T-cell (primary cell): ENCODE measurements around the gene PFDN6. TPM values are rescaled to one million over a fixed set of nuclear protein-coding genes. Genes with fewer than 3 reads are reported as not detected.
"Not testable (repeated sequence)": the region's sequence is repeated elsewhere in the genome, so short reads cannot be mapped to it uniquely, and the experiment has no call there.

Experiments used
- ATAC-seq, 4 experiments: fragments of 200-7000 bp in 3 of 4; fragments of 150-1000 bp in 1 of 4; cut with Tn5 transposase; replicated peaks in 1 of 4; 1 replicate in 3 of 4; 2 replicates in 1 of 4; pipeline ENCODE4 v1.10.0; 2021; ENCODE audit warnings: moderate library complexity in 3 of 4, mild to moderate bottlenecking in 2 of 4, moderate number of reproducible peaks in 1 of 4
- CTCF ChIA-PET, 2 donors: fragments of 300-600 bp; sonication (Branson Sonifier 250); formaldehyde crosslinking; loops; one replicate each; lab custom pipeline; 2022; ENCODE audit warnings: antibody characterized with exemption in 2 of 2; lab: Charles Lee
- POLR2A ChIA-PET, 2 donors: fragments of 300-600 bp; sonication (Branson Sonifier 250); formaldehyde crosslinking; loops; one replicate each; lab custom pipeline; 2022; ENCODE audit warnings: antibody characterized with exemption in 2 of 2; lab: Charles Lee
- DNase-seq, 35 experiments: peaks; one replicate each; pipeline versions ENCODE4 v3.0.0 to v3.0.0-alpha.2; 2013 to 2023
- H3K27ac ChIP-seq: one replicate; pipeline ENCODE4 v1.5.1; 2013; ENCODE audit warnings: low read length
- H3K27me3 ChIP-seq, 2 experiments: replicated peaks in 1 of 2; 1 replicate in 1 of 2; 2 replicates in 1 of 2; pipeline versions ENCODE4 v1.6.1 to v1.7.0; 2013; ENCODE audit warnings: low read length in 1 of 2, mixed read lengths in 1 of 2; ENCODE audit not compliant: control insufficient read depth in 2 of 2, insufficient read depth in 2 of 2; ENCODE audit errors: extremely low read depth in 1 of 2
- H3K36me3 ChIP-seq, 2 donors: 1 replicate in 1 of 2; 2 replicates in 1 of 2; pipeline versions ENCODE4 v1.6.1 to v1.7.0; 2013; ENCODE audit warnings: low read length in 1 of 2; ENCODE audit not compliant: control insufficient read depth in 2 of 2, insufficient read depth in 1 of 2; ENCODE audit errors: extremely low read depth in 1 of 2
- H3K4me1 ChIP-seq, 2 experiments: 1 replicate in 1 of 2; 2 replicates in 1 of 2; pipeline versions ENCODE4 v1.6.1 to v1.7.0; 2013; ENCODE audit warnings: low read length in 2 of 2, mixed read lengths in 1 of 2; ENCODE audit not compliant: insufficient read depth in 2 of 2, control insufficient read depth in 1 of 2; ENCODE audit errors: extremely low read depth in 1 of 2
- H3K4me3 ChIP-seq, 2 donors: 1 replicate in 1 of 2; 2 replicates in 1 of 2; pipeline versions ENCODE4 v1.5.1 to v1.7.0; 2013; ENCODE audit warnings: mild to moderate bottlenecking in 2 of 2, low read length in 1 of 2, moderate library complexity in 1 of 2; ENCODE audit not compliant: control insufficient read depth in 1 of 2; ENCODE audit errors: extremely low read depth in 1 of 2
- H3K9me3 ChIP-seq: 2 replicates; pipeline ENCODE4 v1.7.0; 2013
- H3K27ac Mint-ChIP-seq, 2 donors: one replicate each; pipeline ENCODE4 v1.8.0; 2020 to 2021; ENCODE audit warnings: mild to moderate bottlenecking in 2 of 2, mixed read lengths in 2 of 2
- H3K27me3 Mint-ChIP-seq, 2 donors: one replicate each; pipeline ENCODE4 v1.8.0; 2021 to 2022; ENCODE audit warnings: mixed read lengths in 2 of 2
- H3K36me3 Mint-ChIP-seq: one replicate; pipeline ENCODE4 v1.8.0; 2021; ENCODE audit warnings: mixed read lengths
- H3K4me1 Mint-ChIP-seq, 3 donors: one replicate each; pipeline ENCODE4 v1.8.0; 2020 to 2022; ENCODE audit warnings: mixed read lengths in 3 of 3, mild to moderate bottlenecking in 1 of 3
- H3K4me3 Mint-ChIP-seq, 3 donors: one replicate each; pipeline ENCODE4 v1.8.0; 2020 to 2022; ENCODE audit warnings: mild to moderate bottlenecking in 3 of 3, mixed read lengths in 3 of 3, moderate library complexity in 3 of 3
- H3K9me3 Mint-ChIP-seq, 3 donors: one replicate each; pipeline ENCODE4 v1.8.0; 2020 to 2022; ENCODE audit warnings: mixed read lengths in 3 of 3
- WGBS: methylation state at CpG from one replicate; pipeline ENCODE4 v1.1.5; 2013; ENCODE audit warnings: missing lambda C conversion rate; ENCODE audit not compliant: insufficient coverage; 5-methylcytosine and 5-hydroxymethylcytosine counted together
- total RNA-seq, 35 experiments: library from RNA in 6 of 35; stranded (reverse) in 6 of 35; fragments of 120-200 nt in 1 of 35; gene quantifications; one replicate each; pipeline versions ENCODE4 v1.2.1 to v1.2.4 and lab custom pipeline; 2013 to 2026

The PFDN6 gene
- total RNA-seq, 5 donors from 2014 or later (not counting 1 experiment from before 2014, with no cell fraction given) = 16.1 to 51.4 (median 40.5) TPM

DNA sequence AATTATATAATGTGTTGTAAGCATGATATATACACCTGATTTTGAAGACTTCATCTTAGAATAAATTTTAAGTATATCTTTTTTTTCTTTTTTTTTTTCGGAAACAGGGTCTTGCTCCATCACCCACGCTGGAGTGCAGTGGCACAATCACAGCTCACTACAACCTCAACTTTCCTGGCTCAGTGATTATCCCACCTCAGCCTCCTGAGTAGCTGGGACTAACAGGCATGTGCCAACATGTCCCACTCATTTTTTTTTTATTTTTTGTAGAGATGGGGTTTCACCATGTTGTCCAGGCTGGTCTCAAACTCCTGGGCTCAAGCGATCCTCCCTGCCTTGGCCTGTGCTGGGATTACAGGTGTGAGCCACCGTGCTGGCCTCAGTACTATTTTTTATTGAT is 34.8 kb upstream of the PFDN6 start:
- no peak overlapping the region for H3K4me3 ChIP-seq
- no peak overlapping the region for H3K4me3 Mint-ChIP-seq
- H3K27me3 ChIP-seq = no peaks in the 10 kb centered on the region
- no peak for ATAC-seq
- CTCF ChIA-PET = interaction anchor here in 1 of 2 donors (0.7 kb wide), 1 partner anchor 135 kb away, joined by 4 read pairs; no protein-coding TSS in a partner anchor
- H3K36me3 ChIP-seq = peaks cover 0 to 22% of the 10 kb centered on the region in 2 donors
- no CpG with 5 or more reads among the region's 4 CpGs for WGBS
- no peak overlapping the region for H3K27ac ChIP-seq
- no peaks in the 10 kb centered on the region for H3K9me3 Mint-ChIP-seq
- peaks cover 7 to 14% of the 10 kb centered on the region in 2 experiments for H3K4me1 ChIP-seq
- peaks cover 14% of the 10 kb centered on the region for H3K36me3 Mint-ChIP-seq
- POLR2A ChIA-PET = no interaction called here
- H3K27me3 Mint-ChIP-seq = no peaks in the 10 kb centered on the region
- DNase-seq = no peak
- peaks cover 22 to 23% (median 23%) of the 10 kb centered on the region in 3 donors for H3K4me1 Mint-ChIP-seq
- H3K27ac Mint-ChIP-seq = no peak overlapping the region
- no peaks in the 10 kb centered on the region for H3K9me3 ChIP-seq

DNA sequence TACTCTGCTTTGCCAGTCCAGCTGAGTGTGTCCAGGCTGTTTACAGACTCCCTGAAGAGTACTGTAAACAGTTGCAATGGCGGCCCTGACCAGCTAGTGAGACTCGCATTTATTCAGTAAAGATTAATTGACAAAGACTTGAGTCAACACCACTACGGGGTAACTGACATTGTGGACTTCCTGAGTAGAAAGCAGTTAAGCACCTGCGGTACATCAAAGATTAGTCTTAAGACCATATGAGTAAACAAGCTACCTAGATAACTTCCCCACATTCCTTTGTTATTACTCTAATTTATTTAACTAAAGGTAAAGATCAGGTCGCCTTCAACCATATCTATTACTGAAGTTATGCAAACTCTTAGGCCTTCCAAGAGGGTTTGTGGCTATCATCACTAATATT is 30.4 kb upstream of the PFDN6 start:
- ATAC-seq (no peak), DNase-seq (no peak)
- CTCF ChIA-PET = no interaction called here
- Histone ChIP-seq H3K9me3 (no peaks in the 10 kb centered on the region), H3K36me3 (peaks cover 14 to 31% of the 10 kb centered on the region in 2 donors), H3K27me3 (no peaks in the 10 kb centered on the region), H3K4me1 (no peaks in the 10 kb centered on the region), H3K4me3 (no peak overlapping the region), H3K27ac (no peak overlapping the region)
- WGBS = 100% methylated on average over 1 of the region's 5 CpGs
- POLR2A ChIA-PET = no interaction called here
- H3K36me3 Mint-ChIP-seq = peaks cover 32% of the 10 kb centered on the region
- no peak overlapping the region for H3K4me3 Mint-ChIP-seq
- H3K27me3 Mint-ChIP-seq = no peaks in the 10 kb centered on the region
- H3K27ac Mint-ChIP-seq = no peak overlapping the region
- peaks cover 0 to 4% (median 0%) of the 10 kb centered on the region in 3 donors for H3K4me1 Mint-ChIP-seq
- no peaks in the 10 kb centered on the region for H3K9me3 Mint-ChIP-seq

DNA sequence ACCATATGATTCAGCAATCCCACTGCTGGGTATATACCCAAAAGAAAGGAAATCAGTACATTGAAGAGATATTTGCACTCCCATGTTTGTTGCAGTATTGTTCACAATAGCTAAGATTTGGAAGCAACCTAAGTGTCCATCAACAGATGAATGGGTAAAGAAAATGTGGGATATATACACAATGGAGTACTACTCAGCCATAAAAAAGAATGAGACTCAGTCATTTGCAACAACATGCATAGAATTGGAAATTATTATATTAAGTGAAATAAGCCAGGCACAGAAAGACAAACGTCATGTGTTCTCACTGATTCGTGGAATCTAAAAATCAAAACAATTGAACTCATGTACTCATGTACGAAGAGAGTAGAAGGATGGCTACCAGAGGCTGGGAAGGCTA is 26.9 kb upstream of the PFDN6 start:
- H3K4me1 Mint-ChIP-seq, H3K27ac ChIP-seq, H3K4me3 Mint-ChIP-seq, H3K9me3 ChIP-seq, POLR2A ChIA-PET, ATAC-seq, H3K27me3 ChIP-seq, H3K27ac Mint-ChIP-seq, H3K4me1 ChIP-seq, H3K27me3 Mint-ChIP-seq, H3K9me3 Mint-ChIP-seq, H3K4me3 ChIP-seq, DNase-seq, CTCF ChIA-PET: not testable (repeated sequence)
- peaks cover 49% of the 10 kb centered on the region for H3K36me3 Mint-ChIP-seq
- peaks cover 35 to 60% of the 10 kb centered on the region in 2 donors for H3K36me3 ChIP-seq
- WGBS = 100% methylated on average over 3 of the region's 3 CpGs

DNA sequence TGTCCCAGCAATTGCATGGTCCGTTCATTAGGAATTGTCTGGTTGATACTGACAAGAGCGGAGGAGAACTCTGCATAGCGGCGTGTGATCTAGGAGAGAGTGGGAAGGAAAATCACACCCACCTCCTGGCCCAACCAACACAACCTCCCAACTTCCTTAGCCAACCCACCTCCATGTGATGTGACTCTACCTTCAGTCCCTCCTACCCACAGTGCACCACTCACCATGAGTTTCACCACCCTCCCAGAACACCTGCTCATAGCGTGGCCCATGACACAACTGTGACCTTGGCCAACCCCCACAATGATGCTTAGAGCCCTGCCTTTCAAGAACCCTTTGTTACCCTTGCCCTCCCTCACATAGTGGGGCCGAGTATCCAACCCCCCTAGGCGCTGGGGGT is 25.4 kb upstream of the PFDN6 start:
- H3K27me3 ChIP-seq = no peaks in the 10 kb centered on the region
- H3K9me3 ChIP-seq = no peaks in the 10 kb centered on the region
- no peak overlapping the region for H3K27ac ChIP-seq
- H3K36me3 ChIP-seq = peaks cover 41 to 73% of the 10 kb centered on the region in 2 donors
- Mint-ChIP-seq H3K4me3 (no peak overlapping the region), H3K27me3 (no peaks in the 10 kb centered on the region), H3K4me1 (peaks cover 0 to 4% (median 2%) of the 10 kb centered on the region in 3 donors), H3K27ac (no peak overlapping the region), H3K36me3 (peaks cover 59% of the 10 kb centered on the region), H3K9me3 (no peaks in the 10 kb centered on the region)
- POLR2A ChIA-PET = no interaction called here
- 100% methylated on average over 1 of the region's 7 CpGs for WGBS
- H3K4me3 ChIP-seq = no peak overlapping the region
- ATAC-seq (no peak), DNase-seq (no peak)
- CTCF ChIA-PET = no interaction called here
- no peaks in the 10 kb centered on the region for H3K4me1 ChIP-seq

DNA sequence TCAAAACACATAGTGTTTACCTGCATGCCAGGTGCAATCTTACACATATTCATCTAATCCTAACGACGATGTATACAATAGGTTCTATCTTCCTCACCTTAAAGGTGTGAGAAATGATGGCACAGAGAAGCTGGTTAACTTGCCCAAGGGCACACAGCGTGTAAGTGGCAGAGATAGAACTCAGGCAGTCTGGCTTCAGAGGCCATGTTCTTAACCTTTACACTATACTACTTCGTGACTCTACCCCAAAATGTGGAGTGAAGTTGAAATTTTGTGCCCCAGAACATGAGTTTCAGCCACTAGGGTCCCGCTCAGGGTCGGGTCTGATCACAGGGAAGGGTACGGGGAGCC is 18.3 kb upstream of the PFDN6 start:
- 0% methylated on average over 3 of the region's 7 CpGs for WGBS
- Histone ChIP-seq H3K4me1 (peaks cover 31 to 53% of the 10 kb centered on the region in 2 experiments), H3K27ac (peak overlapping the region; percentile 85), H3K9me3 (no peaks in the 10 kb centered on the region), H3K4me3 (peak overlapping the region; percentile 70 to 73), H3K27me3 (no peaks in the 10 kb centered on the region), H3K36me3 (peaks cover 19 to 69% of the 10 kb centered on the region in 2 donors)
- Mint-ChIP-seq H3K27me3 (no peaks in the 10 kb centered on the region), H3K9me3 (no peaks in the 10 kb centered on the region), H3K27ac (peak overlapping the region; percentile 98 to 99), H3K4me3 (peak overlapping the region; percentile 92 to 98 (median 94)), H3K4me1 (peaks cover 49 to 62% (median 54%) of the 10 kb centered on the region in 3 donors), H3K36me3 (peaks cover 55% of the 10 kb centered on the region)
- POLR2A ChIA-PET = interaction anchor here (0.5 to 1.5 kb wide), 7 partner anchors 17 to 299 kb away, joined by 3 to 6 read pairs (median 3); partner anchors contain the start of genes RING1 (in 1 of the 2) and WDR46 (in 1 of the 2)
- ATAC-seq = peak in 1 of 4 experiments; percentile 28
- CTCF ChIA-PET = interaction anchor here in 1 of 2 donors (0.8 to 1.9 kb wide), 7 partner anchors 18 to 1409 kb away, joined by 3 to 16 read pairs (median 7); partner anchors contain the start of genes HLA-DMA, NEU1, PFDN6 and WDR46
- DNase-seq = no peak

DNA sequence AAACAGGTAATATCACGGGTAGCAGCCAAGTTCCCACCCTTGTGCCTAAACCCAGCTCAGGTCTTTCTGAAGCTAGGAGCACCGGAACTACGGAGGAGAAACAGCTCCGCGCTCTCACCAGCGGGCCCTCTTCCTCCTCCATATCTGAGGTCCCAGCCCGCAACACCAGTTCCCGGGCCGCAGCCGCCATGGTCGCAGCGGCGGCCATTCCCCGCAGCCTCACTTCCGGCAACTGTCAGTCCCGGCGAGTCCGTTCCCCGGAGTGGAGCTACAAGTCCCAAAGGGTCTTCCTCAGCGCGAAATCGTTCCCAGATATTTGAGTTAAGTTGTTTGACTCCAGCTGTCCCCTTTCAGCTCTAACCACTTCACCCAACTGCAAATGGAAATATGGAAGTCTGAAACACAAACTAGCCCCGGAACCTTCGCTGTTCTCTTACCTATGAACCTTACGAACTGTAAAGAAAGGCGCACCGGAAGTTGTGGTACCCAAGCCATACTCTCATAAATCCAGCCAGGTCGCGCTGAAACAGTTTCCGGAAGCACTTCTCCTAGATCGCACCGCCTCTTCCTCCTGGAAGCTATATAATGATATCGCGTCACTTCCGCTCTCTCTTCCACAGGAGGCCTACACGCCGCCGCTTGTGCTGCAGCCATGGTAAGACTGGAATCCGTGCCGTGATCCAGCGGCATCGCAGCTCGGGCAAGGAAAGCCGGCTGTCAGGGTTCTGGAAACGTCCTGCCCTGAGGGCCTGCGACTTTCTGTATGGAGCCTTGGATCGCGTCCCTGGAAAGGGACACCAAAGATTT is 17.7 kb upstream of the PFDN6 start, which contains the start of the genes RPS18 and VPS52:
RPS18 (plus strand) TSS at position 608 of the 807 bp plus-strand sequence; CDS start at position 653, 45 bp downstream.
VPS52 (minus strand) TSS at position 409 of the 807 bp plus-strand sequence; CDS start at position 208, 201 bp downstream.
- ATAC-seq (peak; percentile 82 to 93 (median 90)), DNase-seq (peak; percentile 79 to 99 (median 92))
- POLR2A ChIA-PET = interaction anchor here (0.5 to 1.5 kb wide), 10 partner anchors 17 to 317 kb away, joined by 3 to 6 read pairs (median 3); partner anchors contain the start of genes RING1 (in 1 of the 2) and WDR46 (in 1 of the 2)
- Histone ChIP-seq H3K27ac (peak within 1 kb of the TSS; percentile 85), H3K36me3 (peaks cover 13 to 69% of the 10 kb centered on the region in 2 donors), H3K27me3 (no peaks in the 10 kb centered on the region), H3K4me1 (peaks cover 37 to 59% of the 10 kb centered on the region in 2 experiments), H3K4me3 (peak within 1 kb of the TSS; percentile 70 to 73), H3K9me3 (no peaks in the 10 kb centered on the region)
- peaks cover 55 to 68% (median 60%) of the 10 kb centered on the region in 3 donors for H3K4me1 Mint-ChIP-seq
- WGBS = under 1% methylated on average over 39 of the region's 48 CpGs
- peaks cover 54% of the 10 kb centered on the region for H3K36me3 Mint-ChIP-seq
- no peaks in the 10 kb centered on the region for H3K27me3 Mint-ChIP-seq
- peak within 1 kb of the TSS; percentile 98 to 99 for H3K27ac Mint-ChIP-seq
- H3K9me3 Mint-ChIP-seq = no peaks in the 10 kb centered on the region
- H3K4me3 Mint-ChIP-seq = peak within 1 kb of the TSS; percentile 92 to 98 (median 94)
- CTCF ChIA-PET = interaction anchor here in 1 of 2 donors (0.8 to 1.9 kb wide), 10 partner anchors 17 to 1409 kb away, joined by 3 to 16 read pairs (median 6); partner anchors contain the start of genes HLA-DMA, NEU1, PFDN6 and WDR46
